ENCODE measurements around the gene PNMT. TPM values are rescaled to one million over a fixed set of nuclear protein-coding genes. Genes with fewer than 3 reads are reported as not detected.
"Not testable (repeated sequence)": the region's sequence is repeated elsewhere in the genome, so short reads cannot be mapped to it uniquely, and the experiment has no call there.

The PNMT gene
- total RNA-seq, 1 donor from 2014 or later, result 2.4 TPM

DNA sequence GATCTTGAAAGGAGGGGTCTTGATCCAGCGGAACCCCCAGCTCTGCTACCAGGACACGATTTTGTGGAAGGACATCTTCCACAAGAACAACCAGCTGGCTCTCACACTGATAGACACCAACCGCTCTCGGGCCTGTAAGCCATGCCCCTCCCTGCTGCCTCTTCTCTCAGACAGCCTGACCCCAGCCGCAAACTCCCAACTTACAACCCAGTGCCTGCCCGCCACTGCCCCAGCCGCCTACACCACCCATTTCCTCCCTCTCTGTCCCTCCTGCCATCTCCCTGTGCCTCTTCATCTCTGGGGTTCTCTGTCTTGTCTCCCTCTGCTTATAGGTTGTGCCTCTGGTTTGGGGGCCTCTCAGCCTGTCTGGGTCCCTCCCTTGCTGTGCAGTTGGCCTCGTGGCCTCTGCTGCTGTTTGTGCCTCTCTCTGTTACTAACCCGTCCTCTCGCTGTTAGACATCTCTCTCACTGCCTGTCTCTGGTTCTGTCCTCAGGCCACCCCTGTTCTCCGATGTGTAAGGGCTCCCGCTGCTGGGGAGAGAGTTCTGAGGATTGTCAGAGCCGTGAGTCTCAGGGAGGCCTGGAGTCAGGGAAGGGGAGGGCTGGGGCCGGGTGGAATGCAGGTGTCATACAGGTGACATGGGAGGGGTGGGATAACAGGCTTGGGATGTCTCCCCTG lies 41.2 kb downstream of the PNMT start:
- DNase-seq, result no peak

DNA sequence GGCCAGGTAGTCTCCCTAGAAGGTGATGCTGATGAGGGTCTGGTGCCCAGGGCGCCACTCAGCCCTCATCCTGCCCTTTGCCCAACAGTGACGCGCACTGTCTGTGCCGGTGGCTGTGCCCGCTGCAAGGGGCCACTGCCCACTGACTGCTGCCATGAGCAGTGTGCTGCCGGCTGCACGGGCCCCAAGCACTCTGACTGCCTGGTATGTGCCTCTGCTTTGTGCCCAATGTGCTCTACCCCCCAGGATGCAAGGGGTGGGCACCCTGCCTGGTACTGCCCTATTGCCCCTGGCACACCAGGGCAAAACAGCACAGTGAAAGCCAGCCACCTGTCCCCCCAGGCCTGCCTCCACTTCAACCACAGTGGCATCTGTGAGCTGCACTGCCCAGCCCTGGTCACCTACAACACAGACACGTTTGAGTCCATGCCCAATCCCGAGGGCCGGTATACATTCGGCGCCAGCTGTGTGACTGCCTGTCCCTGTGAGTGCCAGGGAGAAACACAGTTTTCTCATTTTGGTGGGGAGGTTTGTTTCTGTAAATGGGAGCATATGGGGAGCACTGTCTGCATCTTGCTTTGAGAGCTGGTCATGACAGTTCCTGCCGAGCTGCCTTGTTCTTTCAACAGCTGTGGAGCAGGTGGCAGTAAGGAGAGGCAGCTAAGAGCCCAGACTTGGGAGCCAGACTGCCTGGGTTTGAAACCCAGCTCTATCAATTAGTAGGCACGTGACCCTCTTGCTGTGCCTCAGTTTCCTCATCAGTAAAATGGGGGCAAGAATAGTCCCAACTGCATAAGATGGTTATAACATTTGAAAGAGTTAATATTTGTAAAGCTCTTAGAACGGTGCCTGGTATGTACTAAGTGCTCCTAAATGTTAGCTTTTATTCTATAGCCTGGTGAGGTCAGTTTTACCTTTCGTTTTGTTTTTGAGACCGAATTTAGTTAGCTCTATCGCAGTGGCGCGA lies 42.0 kb downstream of the PNMT start:
- DNase-seq, result no peak

DNA sequence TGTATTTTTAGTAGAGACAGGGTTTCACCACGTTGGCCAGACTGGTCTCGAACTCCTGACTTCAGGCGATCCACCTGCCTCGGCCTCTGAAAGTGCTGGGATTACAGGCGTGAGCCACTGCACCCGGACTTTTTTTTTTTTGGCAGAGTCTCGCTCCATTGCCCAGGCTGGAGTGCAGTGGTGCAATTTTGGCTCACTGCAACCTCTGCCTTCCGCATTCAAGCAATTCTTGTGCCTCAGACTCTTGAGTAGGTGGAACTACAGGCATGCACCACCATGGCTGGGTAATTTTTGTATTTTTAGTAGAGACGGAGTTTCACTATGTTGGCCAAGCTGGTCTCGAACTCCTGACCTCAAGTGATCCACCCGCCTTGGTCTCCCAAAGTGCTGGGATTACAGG lies 42.8 kb downstream of the PNMT start:
- DNase-seq, result not testable (repeated sequence)

DNA sequence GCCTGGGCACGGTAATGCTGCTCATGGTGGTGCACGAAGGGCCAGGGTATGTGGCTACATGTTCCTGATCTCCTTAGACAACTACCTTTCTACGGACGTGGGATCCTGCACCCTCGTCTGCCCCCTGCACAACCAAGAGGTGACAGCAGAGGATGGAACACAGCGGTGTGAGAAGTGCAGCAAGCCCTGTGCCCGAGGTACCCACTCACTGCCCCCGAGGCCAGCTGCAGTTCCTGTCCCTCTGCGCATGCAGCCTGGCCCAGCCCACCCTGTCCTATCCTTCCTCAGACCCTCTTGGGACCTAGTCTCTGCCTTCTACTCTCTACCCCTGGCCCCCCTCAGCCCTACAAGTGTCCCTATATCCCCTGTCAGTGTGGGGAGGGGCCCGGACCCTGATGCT lies 43.6 kb downstream of the PNMT start:
- no peak for DNase-seq

DNA sequence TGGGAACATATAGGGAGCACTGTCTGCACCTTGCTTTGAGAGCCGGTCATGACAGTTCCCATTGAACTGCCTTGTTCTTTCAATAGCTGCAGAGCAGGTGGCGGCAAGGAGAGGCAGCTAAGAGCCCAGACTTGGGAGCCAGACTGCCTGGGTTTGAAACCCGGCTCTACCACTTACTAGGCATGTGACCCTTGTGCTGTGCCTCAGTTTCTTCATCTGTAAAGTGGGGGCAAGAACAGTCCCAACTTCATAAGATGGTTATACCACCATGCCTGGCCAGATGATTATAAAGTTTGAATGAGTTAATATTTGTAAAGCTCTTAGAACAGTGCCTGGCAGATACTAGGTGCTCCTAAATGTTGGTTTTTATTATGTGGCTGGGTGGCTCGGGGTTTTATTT lies 46.0 kb downstream of the PNMT start:
- DNase-seq, result no peak

DNA sequence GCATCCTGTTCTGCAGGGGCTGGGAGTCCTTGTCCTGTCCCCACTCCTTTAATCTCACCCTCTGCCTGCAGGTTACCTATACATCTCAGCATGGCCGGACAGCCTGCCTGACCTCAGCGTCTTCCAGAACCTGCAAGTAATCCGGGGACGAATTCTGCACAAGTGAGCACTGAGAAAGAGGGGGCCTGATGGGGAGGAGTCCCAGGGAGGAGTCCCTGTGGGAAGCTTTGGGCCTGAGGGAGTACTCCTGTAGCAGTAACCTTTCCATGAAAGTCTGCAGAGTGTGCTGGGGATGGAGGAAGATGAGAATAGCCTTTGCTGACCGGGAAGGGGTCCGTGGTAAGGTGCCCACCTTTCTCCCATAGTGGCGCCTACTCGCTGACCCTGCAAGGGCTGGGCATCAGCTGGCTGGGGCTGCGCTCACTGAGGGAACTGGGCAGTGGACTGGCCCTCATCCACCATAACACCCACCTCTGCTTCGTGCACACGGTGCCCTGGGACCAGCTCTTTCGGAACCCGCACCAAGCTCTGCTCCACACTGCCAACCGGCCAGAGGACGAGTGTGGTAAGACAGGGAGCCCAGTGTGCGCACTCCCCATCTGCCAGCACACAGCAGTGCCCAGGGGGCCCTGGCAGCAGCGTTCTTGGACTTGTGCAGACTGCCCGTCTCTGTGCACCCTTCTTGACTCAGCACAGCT lies 47.3 kb downstream of the PNMT start:
- DNase-seq, result no peak

DNA sequence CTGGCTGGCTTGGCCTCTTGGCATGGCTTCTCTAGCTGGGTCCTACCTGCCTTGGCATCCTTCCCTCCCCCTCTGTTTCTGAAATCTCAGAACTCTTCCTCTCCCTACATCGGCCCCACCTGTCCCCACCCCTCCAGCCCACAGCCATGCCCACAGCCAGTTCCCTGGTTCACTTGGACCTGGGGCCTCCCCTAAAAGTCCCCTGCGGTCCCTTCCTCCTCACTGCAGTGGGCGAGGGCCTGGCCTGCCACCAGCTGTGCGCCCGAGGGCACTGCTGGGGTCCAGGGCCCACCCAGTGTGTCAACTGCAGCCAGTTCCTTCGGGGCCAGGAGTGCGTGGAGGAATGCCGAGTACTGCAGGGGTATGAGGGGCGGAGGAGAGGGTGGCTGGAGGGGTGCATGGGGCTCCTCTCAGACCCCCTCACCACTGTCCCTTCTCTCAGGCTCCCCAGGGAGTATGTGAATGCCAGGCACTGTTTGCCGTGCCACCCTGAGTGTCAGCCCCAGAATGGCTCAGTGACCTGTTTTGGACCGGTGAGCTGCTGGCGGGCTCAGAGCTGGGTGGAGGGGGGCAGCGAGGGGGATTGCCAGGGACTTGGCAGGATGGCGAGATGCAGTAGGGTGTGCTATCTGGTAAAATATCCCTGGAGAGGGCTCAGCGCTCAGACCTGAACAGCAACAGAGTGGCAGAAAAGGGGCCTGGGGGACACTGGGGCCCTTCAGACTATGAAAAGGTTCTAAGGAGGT lies 48.0 kb downstream of the PNMT start:
- no peak for DNase-seq

DNA sequence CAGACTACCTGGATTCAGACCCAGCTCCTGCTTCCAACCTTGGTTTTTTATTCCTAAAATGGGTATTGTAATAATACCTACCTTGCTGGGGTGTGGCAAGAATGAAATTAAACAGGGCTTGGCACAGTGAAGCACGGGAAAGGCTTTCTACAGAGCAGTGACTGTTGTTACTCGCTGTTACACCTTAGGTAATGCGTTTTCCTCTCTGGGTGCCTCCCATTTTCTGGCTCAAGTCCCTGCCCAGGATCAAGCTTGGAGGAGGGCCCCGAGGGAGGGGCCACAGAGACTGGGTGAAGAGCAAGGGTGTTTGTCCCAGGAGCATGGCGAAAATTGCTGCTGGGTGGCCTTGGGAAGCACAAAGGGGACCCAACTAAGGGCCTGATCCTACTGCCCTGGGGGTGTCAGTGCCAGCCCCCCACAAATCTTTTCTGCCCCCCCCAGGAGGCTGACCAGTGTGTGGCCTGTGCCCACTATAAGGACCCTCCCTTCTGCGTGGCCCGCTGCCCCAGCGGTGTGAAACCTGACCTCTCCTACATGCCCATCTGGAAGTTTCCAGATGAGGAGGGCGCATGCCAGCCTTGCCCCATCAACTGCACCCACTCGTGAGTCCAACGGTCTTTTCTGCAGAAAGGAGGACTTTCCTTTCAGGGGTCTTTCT lies 48.8 kb downstream of the PNMT start:
- DNase-seq, result no peak

DNA sequence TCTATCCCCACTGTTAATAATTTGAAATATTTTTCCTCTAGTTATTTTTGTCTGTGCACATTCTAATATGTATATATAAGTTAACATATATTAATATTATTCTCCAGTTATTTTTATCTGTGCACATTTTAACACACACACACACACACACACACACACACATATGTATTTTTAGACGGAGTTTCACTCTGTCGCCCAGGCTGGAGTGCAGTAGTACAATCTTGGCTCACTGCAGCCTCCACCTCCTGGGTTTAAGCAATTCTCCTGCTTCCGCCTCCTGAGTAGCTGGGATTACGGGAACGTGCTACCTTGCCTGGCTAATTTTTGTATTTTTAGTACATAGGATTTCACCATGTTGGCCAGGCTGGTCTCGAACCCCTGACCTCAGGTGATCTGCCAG lies 49.4 kb downstream of the PNMT start:
- DNase-seq, result no peak

DNA sequence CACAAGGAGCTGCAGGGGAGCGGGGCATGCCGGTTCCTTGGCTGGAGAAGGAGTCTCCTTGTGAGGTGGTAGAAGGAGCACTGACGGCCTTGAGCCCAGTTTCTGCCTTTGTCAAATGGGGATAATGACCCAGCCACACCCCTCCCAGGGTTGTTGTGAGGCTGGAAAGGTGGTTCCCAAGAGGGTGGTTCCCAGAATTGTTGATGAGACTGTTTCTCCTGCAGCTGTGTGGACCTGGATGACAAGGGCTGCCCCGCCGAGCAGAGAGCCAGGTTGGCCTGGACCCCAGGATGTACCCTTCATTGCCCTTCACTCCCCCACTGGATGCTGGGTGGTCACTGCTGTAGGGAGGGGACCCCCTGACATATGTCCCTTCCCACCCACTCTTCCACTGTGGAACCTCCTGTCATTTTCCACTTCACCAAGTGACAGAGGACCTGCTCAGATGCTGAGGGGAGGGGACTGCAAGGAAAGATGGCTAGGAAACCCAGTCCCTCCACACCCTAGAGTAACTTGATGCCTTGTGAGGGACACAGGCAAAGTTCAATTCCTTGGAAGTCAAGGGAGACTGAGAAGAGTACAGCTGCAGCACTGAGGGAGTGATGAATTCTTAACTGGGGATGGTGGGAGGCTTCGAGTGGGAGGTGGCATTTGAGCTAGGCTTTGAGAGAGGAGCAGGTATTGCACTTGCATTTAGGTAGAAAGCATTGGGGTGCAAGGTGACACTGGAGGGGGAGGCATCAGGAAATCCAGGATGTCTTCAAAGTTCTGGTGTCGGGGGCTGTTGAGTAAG lies 51.5 kb downstream of the PNMT start:
- no peak for DNase-seq

Other genes starting within 250 kb of the PNMT start
- 20.6 TPM for gene MED1, start 217.2 kb upstream of the PNMT start, total RNA-seq
- 28.2 TPM for gene CDK12, start 207.0 kb upstream of the PNMT start, total RNA-seq
- gene NEUROD2, start 60.5 kb upstream of the PNMT start, total RNA-seq, result not detected
- 7.1 TPM for gene PPP1R1B, start 41.5 kb upstream of the PNMT start, total RNA-seq
- gene STARD3, start 31.3 kb upstream of the PNMT start, total RNA-seq, result 15.2 TPM
- 608 TPM for gene TCAP, start 3.1 kb upstream of the PNMT start, total RNA-seq
- 11.2 TPM for gene PGAP3, start 19.6 kb downstream of the PNMT start, total RNA-seq
- 97.8 TPM for gene ERBB2, start 31.6 kb downstream of the PNMT start, total RNA-seq
- 8.7 TPM for gene MIEN1, start 62.1 kb downstream of the PNMT start, total RNA-seq
- 11.4 TPM for gene GRB7, start 69.5 kb downstream of the PNMT start, total RNA-seq
- gene IKZF3, start 195.9 kb downstream of the PNMT start, total RNA-seq, result 0.51 TPM
- gene ZPBP2, start 199.7 kb downstream of the PNMT start, total RNA-seq, result not detected

Measured in tongue (tissue), 2 donors.